Tibial nerve (tissue), 4 donors: ENCODE measurements around the gene HTR2C.

Source experiments
- CTCF ChIP-seq, 5 experiments: fragments of 200-600 bp in 3 of 5; fragments of 450-650 bp in 2 of 5; sonication (generic) in 3 of 5; IDR thresholded peaks; one replicate each; pipeline ENCODE4 v1.5.1; 2016 to 2019; ENCODE audit warnings: antibody characterized with exemption in 5 of 5, mild to moderate bottlenecking in 3 of 5, moderate library complexity in 2 of 5
- EP300 ChIP-seq, 2 donors: sonication (generic); formaldehyde crosslinking; IDR thresholded peaks; one replicate each; pipeline ENCODE4 v1.6.1; 2017; ENCODE audit warnings: antibody characterized with exemption in 2 of 2, mild to moderate bottlenecking in 1 of 2
- POLR2A ChIP-seq, 2 donors: fragments of 450-650 bp; IDR thresholded peaks; one replicate each; pipeline ENCODE4 v1.6.1; 2017; ENCODE audit warnings: antibody characterized with exemption in 2 of 2, mild to moderate bottlenecking in 2 of 2, moderate library complexity in 2 of 2

- TF ChIP-seq POLR2A (IDR thresholded peaks at IDR 0.05), result no peak
- TF ChIP-seq CTCF (IDR thresholded peaks at IDR 0.05), result no peak
- no peak for TF ChIP-seq EP300 (IDR thresholded peaks at IDR 0.05)
These were observed 128.6 kb downstream of the HTR2C start for GRCh38 chrX:114712466-114712865.
